HCT116 (cell line): ENCODE measurements around the gene PDCL3. TPM values are rescaled to one million over a fixed set of nuclear protein-coding genes. Genes with fewer than 3 reads are reported as not detected.

Source experiments
- ATAC-seq: fragments of 200-7000 bp; cut with Tn5 transposase; 2 replicates; pipeline ENCODE4 v1.9.1; 2020; ENCODE audit warnings: mild to moderate bottlenecking, moderate library complexity
- BruUV-seq: library from RNA; stranded (reverse); fragments of 400-500 nt; replicated peaks from 2 replicates; lab custom pipeline; 2021; lab: Mats Ljungman, UMichigan
- CTCF ChIA-PET: fragments of 300-600 bp; sonication (Branson Sonifier 250); formaldehyde crosslinking; loops from one replicate; lab custom pipeline; 2021; ENCODE audit warnings: antibody characterized with exemption; lab: Charles Lee
- POLR2A ChIA-PET: fragments of 300-600, 350-600 bp; sonication (Branson Sonifier 250); formaldehyde crosslinking; loops from one replicate; lab custom pipeline; 2021; ENCODE audit warnings: antibody characterized with exemption; lab: Charles Lee
- RAD21 ChIA-PET, 2 experiments: fragments of 300-600 bp; sonication (Branson Sonifier 250); formaldehyde crosslinking; loops; one replicate each; lab custom pipeline; 2023; ENCODE audit warnings: low total read pairs in 2 of 2; ENCODE audit not compliant: uncharacterized antibody in 2 of 2, unreplicated experiment in 2 of 2, low non-redundant PET in 1 of 2; lab: Charles Lee
- DNase-seq: peaks from one replicate; pipeline ENCODE4 v3.0.0-alpha.2; 2010; ENCODE audit warnings: low read depth, low spot score
- H2AFZ ChIP-seq: fragments of 200-600 bp; shearing (Covaris generic), sonication (generic); 2 replicates; pipeline ENCODE4 v1.6.1; 2017; ENCODE audit warnings: low read depth, mixed run types, mixed read lengths, antibody characterized with exemption, low read length; ENCODE audit not compliant: poor library complexity, severe bottlenecking
- H3K27ac ChIP-seq: 2 replicates; pipeline ENCODE4 v1.5.1; 2012; ENCODE audit warnings: low read depth, low read length
- H3K27me3 ChIP-seq: fragments of 200-600 bp; sonication (generic); 2 replicates; pipeline ENCODE4 v1.6.1; 2016; ENCODE audit warnings: mixed run types, low read length, mixed read lengths; ENCODE audit not compliant: insufficient read depth
- H3K36me3 ChIP-seq, 2 experiments: fragments of 200-500 bp in 1 of 2; fragments of 200-600 bp in 1 of 2; sonication (Bioruptor generic) in 1 of 2; sonication (generic) in 1 of 2; 2 replicates each; pipeline versions ENCODE4 v1.5.1 to v1.6.1; 2014 to 2016; ENCODE audit warnings: low read length in 2 of 2, inconsistent platforms in 1 of 2, mixed read lengths in 1 of 2, mixed run types in 1 of 2; ENCODE audit not compliant: insufficient read depth in 2 of 2, control insufficient read depth in 1 of 2
- H3K4me1 ChIP-seq, 2 experiments: fragments of 200-600 bp in 1 of 2; sonication (generic) in 1 of 2; 2 replicates each; pipeline versions ENCODE4 v1.5.1 to v1.6.1; 2012 to 2017; ENCODE audit warnings: low read length in 2 of 2, inconsistent platforms in 1 of 2, mild to moderate bottlenecking in 1 of 2, mixed read lengths in 1 of 2, mixed run types in 1 of 2, moderate library complexity in 1 of 2; ENCODE audit not compliant: insufficient read depth in 2 of 2, control insufficient read depth in 1 of 2
- H3K4me2 ChIP-seq: fragments of 200-600 bp; sonication (generic); 2 replicates; pipeline ENCODE4 v1.6.1; 2017; ENCODE audit warnings: mixed run types, low read length, mixed read lengths
- H3K4me3 ChIP-seq, 2 experiments: fragments of 200-600 bp in 1 of 2; sonication (generic) in 1 of 2; replicated peaks in 1 of 2; 2 replicates each; pipeline ENCODE4 v1.5.1; 2011 to 2016; ENCODE audit warnings: low read length in 2 of 2, control low read depth in 1 of 2, low read depth in 1 of 2, mild to moderate bottlenecking in 1 of 2, mixed read lengths in 1 of 2, mixed run types in 1 of 2
- H3K79me2 ChIP-seq: fragments of 200-600 bp; sonication (generic); 2 replicates; pipeline ENCODE4 v1.6.1; 2017; ENCODE audit warnings: mild to moderate bottlenecking, mixed run types, low read length, moderate library complexity, mixed read lengths; ENCODE audit not compliant: insufficient read depth
- H3K9ac ChIP-seq: fragments of 200-600 bp; sonication (generic); 2 replicates; pipeline ENCODE4 v1.6.1; 2016; ENCODE audit warnings: low read length, mixed read lengths
- H3K9me2 ChIP-seq: fragments of 200-600 bp; sonication (generic), shearing (Covaris generic); 2 replicates; pipeline ENCODE4 v1.6.1; 2017; ENCODE audit warnings: mixed run types, mild to moderate bottlenecking, moderate library complexity; ENCODE audit not compliant: insufficient read depth
- H3K9me3 ChIP-seq, 2 experiments: fragments of 200-500 bp in 1 of 2; fragments of 200-600 bp in 1 of 2; sonication (Bioruptor generic) in 1 of 2; sonication (generic) in 1 of 2; 2 replicates each; pipeline ENCODE4 v1.6.1; 2014 to 2017; ENCODE audit warnings: low read length in 2 of 2, mixed read lengths in 2 of 2, inconsistent platforms in 1 of 2, low read depth in 1 of 2, mild to moderate bottlenecking in 1 of 2, mixed run types in 1 of 2, moderate library complexity in 1 of 2; ENCODE audit not compliant: control insufficient read depth in 1 of 2, insufficient read depth in 1 of 2
- H4K20me1 ChIP-seq: fragments of 200-600 bp; sonication (generic), shearing (Covaris generic); 2 replicates; pipeline ENCODE4 v1.6.1; 2017; ENCODE audit warnings: mixed run types, mild to moderate bottlenecking, moderate library complexity; ENCODE audit not compliant: insufficient read depth
- CEBPB ChIP-seq: IDR thresholded peaks from 2 replicates; pipeline ENCODE4 v1.6.1; 2012; ENCODE audit warnings: low read depth
- CTCF ChIP-seq, 3 experiments: fragments of 200-600 bp in 1 of 3; sonication (generic) in 1 of 3; IDR thresholded peaks in 2 of 3; conservative IDR thresholded peaks in 1 of 3; 2 replicates each; pipeline ENCODE4 v1.5.1; 2012 to 2017; ENCODE audit warnings: low read depth in 2 of 3, low read length in 2 of 3, antibody characterized with exemption in 1 of 3, borderline replicate concordance in 1 of 3, control low read depth in 1 of 3, mild to moderate bottlenecking in 1 of 3, mixed read lengths in 1 of 3, mixed run types in 1 of 3, moderate library complexity in 1 of 3; ENCODE audit not compliant: insufficient read depth in 1 of 3
- EGR1 ChIP-seq: IDR thresholded peaks from 2 replicates; pipeline ENCODE4 v1.6.1; 2012; ENCODE audit warnings: low read depth
- EZH2 ChIP-seq: fragments of 200-600 bp; sonication (generic); IDR thresholded peaks from 2 replicates; pipeline ENCODE4 v1.6.1; 2017; ENCODE audit warnings: antibody characterized with exemption, mixed run types
- FOSL1 ChIP-seq: IDR thresholded peaks from 2 replicates; pipeline ENCODE4 v1.6.1; 2012; ENCODE audit warnings: low read depth
- MAX ChIP-seq: IDR thresholded peaks from 2 replicates; pipeline ENCODE4 v1.6.1; 2012
- POLR2AphosphoS5 ChIP-seq: IDR thresholded peaks from 2 replicates; pipeline ENCODE4 v1.6.1; 2011; ENCODE audit warnings: mild to moderate bottlenecking, low read depth, low read length, moderate library complexity
- RAD21 ChIP-seq: IDR thresholded peaks from 2 replicates; pipeline ENCODE4 v1.6.1; 2012; ENCODE audit warnings: low read depth, mild to moderate bottlenecking
- SRF ChIP-seq: IDR thresholded peaks from 2 replicates; pipeline ENCODE4 v1.6.1; 2012; ENCODE audit warnings: low read depth
- YY1 ChIP-seq: IDR thresholded peaks from 2 replicates; pipeline ENCODE4 v1.6.1; 2011; ENCODE audit warnings: low read length, low read depth, moderate library complexity, mild to moderate bottlenecking; ENCODE audit not compliant: insufficient replicate concordance; ENCODE audit errors: extremely low read depth
- ZBTB33 ChIP-seq: IDR thresholded peaks from 2 replicates; pipeline ENCODE4 v1.6.1; 2011; ENCODE audit warnings: mild to moderate bottlenecking, low read length, moderate library complexity; ENCODE audit not compliant: insufficient replicate concordance; ENCODE audit errors: extremely low read depth
- intact Hi-C: fragments of 100-400 bp; cut with micrococcal nuclease; formaldehyde crosslinking; loops from 2 replicates; pipeline ENCODE4 v1.10.0; 2022
- total RNA-seq: library from RNA; stranded (reverse); gene quantifications from one replicate; pipeline ENCODE4 v1.2.1, GENCODE V29; 2021; ENCODE audit not compliant: unreplicated experiment

The PDCL3 gene
- total RNA-seq, 1 experiment from 2014 or later: 26.3 TPM

GRCh38 chr2:100527440-100528015, 35.3 kb upstream of the PDCL3 start:
- intact Hi-C loops: no loop called here
- ATAC-seq: no peak
- no peaks in the 10 kb centered on the region for H3K27me3 ChIP-seq
- no peak overlapping the region for H3K4me3 ChIP-seq
- RAD21 ChIA-PET: no interaction called here
- DNase-seq: no peak
- no peaks in the 10 kb centered on the region for H3K9me3 ChIP-seq
- CTCF ChIA-PET: no interaction called here
- no peak for TF ChIP-seq YY1
- TF ChIP-seq EZH2: no peak
- TF ChIP-seq POLR2AphosphoS5: no peak
- no peak for TF ChIP-seq CEBPB
- TF ChIP-seq RAD21: no peak
- TF ChIP-seq MAX: no peak
- no peak for TF ChIP-seq ZBTB33
- TF ChIP-seq SRF: no peak
- TF ChIP-seq FOSL1: no peak
- no peak for TF ChIP-seq CTCF (IDR thresholded peaks at IDR 0.05 in 2 of 3, conservative IDR thresholded peaks at IDR 0.05 in 1 of 3; ENCODE audit: borderline replicate concordance in 1 of 3, insufficient read depth in 1 of 3, low read depth in 2 of 3, low read length in 2 of 3)
- no peak for TF ChIP-seq EGR1
- H3K27ac ChIP-seq: no peak overlapping the region
- no peak overlapping the region for H2AFZ ChIP-seq
- no peaks in the 10 kb centered on the region for H3K79me2 ChIP-seq
- no peaks in the 10 kb centered on the region for H3K4me1 ChIP-seq
- no peaks in the 10 kb centered on the region for H3K36me3 ChIP-seq
- H4K20me1 ChIP-seq: no peaks in the 10 kb centered on the region
- POLR2A ChIA-PET: no interaction called here
- no peaks in the 10 kb centered on the region for H3K9me2 ChIP-seq
- BruUV-seq: no TSS peak
- H3K4me2 ChIP-seq: no peak overlapping the region
- H3K9ac ChIP-seq: no peak overlapping the region
